CD4-positive, alpha-beta T cell treated with Interleukin-21 for 1 hour (primary cell): Measurements from ENCODE around the gene COL4A2.

Experiments
- DNase-seq: peaks from one replicate; pipeline ENCODE4 v3.0.0-alpha.2; 2020

The COL4A2 gene

GRCh38 chr13:110323172-110323891 is 16.2 kb downstream of the COL4A2 start:
- no peak for DNase-seq

- no peak for DNase-seq
These were observed 17.1 kb downstream of the COL4A2 start for GRCh38 chr13:110324026-110324749.

GRCh38 chr13:110326263-110326904 is 19.3 kb downstream of the COL4A2 start:
- DNase-seq, result no peak

GRCh38 chr13:110327051-110327721 is 20.1 kb downstream of the COL4A2 start:
- DNase-seq, result no peak

- no peak for DNase-seq
These were observed 21.5 kb downstream of the COL4A2 start for GRCh38 chr13:110328573-110328972.

GRCh38 chr13:110329258-110329657 is 22.2 kb downstream of the COL4A2 start:
- DNase-seq, result no peak

GRCh38 chr13:110329798-110330461 is 22.8 kb downstream of the COL4A2 start:
- DNase-seq, result no peak

- DNase-seq, result no peak
These were observed 23.5 kb downstream of the COL4A2 start for GRCh38 chr13:110330491-110331011.

GRCh38 chr13:110331362-110331761 is 24.3 kb downstream of the COL4A2 start:
- DNase-seq, result no peak

GRCh38 chr13:110332750-110333149 is 25.7 kb downstream of the COL4A2 start:
- no peak for DNase-seq

- DNase-seq, result no peak
These were observed 26.8 kb downstream of the COL4A2 start for GRCh38 chr13:110333837-110334236.

GRCh38 chr13:110334256-110334655 is 27.2 kb downstream of the COL4A2 start:
- DNase-seq, result no peak

GRCh38 chr13:110334841-110335490 is 27.9 kb downstream of the COL4A2 start:
- DNase-seq, result no peak

GRCh38 chr13:110336108-110336507 is 29.0 kb downstream of the COL4A2 start:
- no peak for DNase-seq

GRCh38 chr13:110336681-110337080 is 29.6 kb downstream of the COL4A2 start:
- no peak for DNase-seq

GRCh38 chr13:110337247-110337646 is 30.2 kb downstream of the COL4A2 start:
- DNase-seq, result no peak

- no peak for DNase-seq
These were observed 31.5 kb downstream of the COL4A2 start for GRCh38 chr13:110338441-110339101.

GRCh38 chr13:110339263-110339662 is 32.2 kb downstream of the COL4A2 start:
- no peak for DNase-seq

GRCh38 chr13:110339975-110340550 is 33.0 kb downstream of the COL4A2 start:
- no peak for DNase-seq

- peak; percentile 33 for DNase-seq
These were observed 33.8 kb downstream of the COL4A2 start for GRCh38 chr13:110340812-110341444.
